ENCODE data around the gene ACOD1.
A peak's percentile ranks its signal among the peaks of the same experiment; 100 is the strongest.

The ACOD1 gene

DNA sequence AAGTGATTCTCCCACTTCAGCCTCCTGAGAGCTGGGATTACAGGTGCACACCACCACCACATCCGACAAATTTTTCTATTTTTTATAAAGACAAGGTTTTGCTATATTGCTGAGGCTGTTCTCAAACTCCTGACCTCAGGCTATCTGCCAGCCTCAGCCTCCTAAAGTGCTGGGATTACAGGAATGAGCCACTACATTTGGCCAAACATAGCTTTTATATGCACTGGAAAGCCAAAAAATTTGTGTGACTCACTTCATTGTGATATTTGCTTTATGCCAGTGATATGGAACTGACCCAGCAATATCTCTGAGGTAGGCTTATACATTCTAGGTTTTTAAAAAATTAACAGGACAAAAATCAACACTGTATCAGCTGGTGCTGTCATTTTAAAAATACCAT is 26.8 kb upstream of the ACOD1 start:
- no peak for TF ChIP-seq ZFX (IDR thresholded peaks at IDR 0.05)
- TF ChIP-seq, protein P1, sequence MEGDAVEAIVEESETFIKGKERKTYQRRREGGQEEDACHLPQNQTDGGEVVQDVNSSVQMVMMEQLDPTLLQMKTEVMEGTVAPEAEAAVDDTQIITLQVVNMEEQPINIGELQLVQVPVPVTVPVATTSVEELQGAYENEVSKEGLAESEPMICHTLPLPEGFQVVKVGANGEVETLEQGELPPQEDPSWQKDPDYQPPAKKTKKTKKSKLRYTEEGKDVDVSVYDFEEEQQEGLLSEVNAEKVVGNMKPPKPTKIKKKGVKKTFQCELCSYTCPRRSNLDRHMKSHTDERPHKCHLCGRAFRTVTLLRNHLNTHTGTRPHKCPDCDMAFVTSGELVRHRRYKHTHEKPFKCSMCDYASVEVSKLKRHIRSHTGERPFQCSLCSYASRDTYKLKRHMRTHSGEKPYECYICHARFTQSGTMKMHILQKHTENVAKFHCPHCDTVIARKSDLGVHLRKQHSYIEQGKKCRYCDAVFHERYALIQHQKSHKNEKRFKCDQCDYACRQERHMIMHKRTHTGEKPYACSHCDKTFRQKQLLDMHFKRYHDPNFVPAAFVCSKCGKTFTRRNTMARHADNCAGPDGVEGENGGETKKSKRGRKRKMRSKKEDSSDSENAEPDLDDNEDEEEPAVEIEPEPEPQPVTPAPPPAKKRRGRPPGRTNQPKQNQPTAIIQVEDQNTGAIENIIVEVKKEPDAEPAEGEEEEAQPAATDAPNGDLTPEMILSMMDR (conservative IDR thresholded peaks at IDR 0.05) = no peak
- no peak overlapping the region for H3K27ac ChIP-seq

DNA sequence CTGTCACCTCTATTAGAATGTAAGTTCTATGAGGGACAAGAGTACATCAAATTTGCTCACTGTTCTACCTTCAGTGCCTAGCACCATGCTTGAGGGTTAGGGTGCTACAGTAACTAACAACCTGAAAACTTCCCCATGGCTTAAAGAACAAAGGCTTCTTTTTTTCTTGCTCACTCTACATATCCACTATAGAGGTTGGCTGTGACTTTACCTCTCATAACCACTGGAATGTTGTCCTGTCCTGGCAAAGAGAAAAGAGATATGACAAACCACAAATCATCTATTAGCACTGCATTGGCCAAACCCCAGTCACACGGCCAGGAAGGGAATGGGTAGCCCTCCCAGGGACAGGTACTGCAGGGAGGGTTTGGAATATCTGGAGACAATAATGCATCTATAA is 23.2 kb upstream of the ACOD1 start:
- TF ChIP-seq ZFX (IDR thresholded peaks at IDR 0.05) = no peak
- TF ChIP-seq, protein P1 (conservative IDR thresholded peaks at IDR 0.05) = no peak
- H3K27ac ChIP-seq = peak overlapping the region; percentile 60; the same call in 1 of the 2 replicates

DNA sequence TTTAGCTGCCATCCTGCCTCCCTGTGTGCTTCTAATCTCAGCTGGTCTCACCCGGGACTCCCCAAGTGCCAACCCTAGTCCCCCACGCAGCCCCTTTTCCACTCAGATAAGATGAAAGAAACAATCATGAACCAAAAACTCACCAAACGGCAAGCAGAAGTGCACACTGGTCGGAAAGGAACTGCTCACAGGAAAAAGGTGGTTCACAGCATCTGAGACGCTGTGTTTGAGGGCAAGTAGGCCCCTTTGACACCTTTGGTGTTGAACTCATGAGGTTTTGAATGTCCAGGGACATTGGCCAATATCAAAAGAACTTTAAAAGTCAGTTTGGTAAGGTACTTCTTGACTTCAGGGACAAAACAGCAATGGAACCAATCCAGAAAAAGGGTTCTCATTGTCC is 20.4 kb upstream of the ACOD1 start:
- TF ChIP-seq ZFX (IDR thresholded peaks at IDR 0.05) = no peak
- TF ChIP-seq, protein P1 (conservative IDR thresholded peaks at IDR 0.05) = no peak
- H3K27ac ChIP-seq = no peak overlapping the region

GRCh38 chr13:76928456-76928855 is 19.9 kb upstream of the ACOD1 start:
- TF ChIP-seq, protein P1 (conservative IDR thresholded peaks at IDR 0.05) = no peak
- no peak for TF ChIP-seq ZFX (IDR thresholded peaks at IDR 0.05)
- no peak overlapping the region for H3K27ac ChIP-seq

- no peak overlapping the region for H3K27ac ChIP-seq
- no peak for TF ChIP-seq ZFX (IDR thresholded peaks at IDR 0.05)
- TF ChIP-seq, protein P1 (conservative IDR thresholded peaks at IDR 0.05) = no peak
Observed at GRCh38 chr13:76929320-76929719, 19.0 kb upstream of the ACOD1 start.

DNA sequence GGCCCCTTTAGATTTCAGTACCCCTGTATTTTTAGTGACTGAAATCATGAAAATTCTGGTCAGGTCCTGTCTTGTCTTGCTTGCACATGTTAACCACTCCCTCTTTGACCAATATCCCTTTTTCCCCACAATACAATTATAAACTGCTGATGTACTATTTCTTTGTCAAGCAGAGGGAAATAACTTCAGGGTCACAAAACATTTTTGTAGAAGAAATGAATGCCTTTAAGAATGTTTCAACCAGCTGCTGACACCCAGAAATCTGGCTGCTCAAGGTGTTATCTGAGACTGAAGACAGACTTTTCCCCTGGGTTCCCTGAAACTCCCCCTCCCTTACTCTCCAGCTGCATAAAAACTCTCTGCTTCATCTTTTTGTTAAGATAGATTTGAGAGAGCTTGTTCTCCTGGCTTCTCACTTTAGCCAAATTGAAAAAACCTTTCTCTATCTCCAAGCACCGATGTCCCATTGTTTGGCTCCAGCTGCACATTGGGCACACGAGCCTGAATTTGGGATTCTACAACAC is 18.4 kb upstream of the ACOD1 start:
- TF ChIP-seq, protein P1 (conservative IDR thresholded peaks at IDR 0.05) = no peak
- TF ChIP-seq ZFX (IDR thresholded peaks at IDR 0.05) = no peak
- H3K27ac ChIP-seq = no peak overlapping the region

DNA sequence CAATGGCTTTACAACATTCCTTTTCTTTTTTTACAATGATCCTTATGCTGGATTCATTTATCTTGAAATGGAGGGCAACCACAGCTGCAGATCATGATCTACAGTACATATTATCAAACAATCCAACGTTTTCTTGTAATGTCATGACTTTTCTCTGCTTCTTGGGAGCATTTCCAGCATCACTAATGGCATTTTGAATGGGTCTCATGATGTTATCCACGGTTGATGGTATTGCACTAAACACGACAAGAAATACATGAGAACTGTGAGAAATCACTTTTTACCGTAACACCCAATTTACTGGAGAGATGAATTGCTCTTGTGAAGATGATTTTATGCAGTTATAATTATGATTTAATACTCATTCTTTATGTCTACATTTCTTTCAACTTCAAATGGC is 16.2 kb upstream of the ACOD1 start:
- TF ChIP-seq, protein P1 (conservative IDR thresholded peaks at IDR 0.05) = no peak
- no peak for TF ChIP-seq ZFX (IDR thresholded peaks at IDR 0.05)

More for the DNA sequence above, 16.2 kb upstream of the ACOD1 start:
- H3K27ac ChIP-seq = no peak overlapping the region
